B cell (primary cell): ENCODE measurements around the gene ICAM5. TPM values are rescaled to one million over a fixed set of nuclear protein-coding genes. Genes with fewer than 3 reads are reported as not detected.
A peak's percentile ranks its signal among the peaks of the same experiment; 100 is the strongest.

Experiments
- ATAC-seq: fragments of 200-7000 bp; cut with Tn5 transposase; one replicate; pipeline ENCODE4 v1.10.0; 2021; ENCODE audit warnings: low read depth, mild to moderate bottlenecking, moderate number of reproducible peaks, moderate library complexity
- CTCF ChIA-PET: fragments of 350-600 bp; sonication (Branson Sonifier 250); formaldehyde crosslinking; loops from one replicate; lab custom pipeline; 2021; ENCODE audit warnings: antibody characterized with exemption, inconsistent platforms; lab: Charles Lee
- POLR2A ChIA-PET: fragments of 350-600 bp; sonication (Branson Sonifier 250); formaldehyde crosslinking; loops from one replicate; lab custom pipeline; 2021; ENCODE audit warnings: antibody characterized with exemption; lab: Charles Lee
- DNase-seq: peaks from one replicate; pipeline ENCODE4 v3.0.0; 2013
- H2AFZ ChIP-seq: 2 replicates; pipeline ENCODE4 v1.6.1; 2012; ENCODE audit warnings: mild to moderate bottlenecking, low read depth, low read length; ENCODE audit not compliant: insufficient read depth, poor library complexity, severe bottlenecking
- H3K27ac ChIP-seq, 2 donors: 1 replicate in 1 of 2; 2 replicates in 1 of 2; pipeline ENCODE4 v1.5.1; 2012 to 2013; ENCODE audit warnings: low read length in 2 of 2, mild to moderate bottlenecking in 2 of 2, moderate library complexity in 1 of 2
- H3K27me3 ChIP-seq, 4 experiments: fragments of 200-600 bp in 1 of 4; sonication (generic) in 1 of 4; replicated peaks in 1 of 4; 1 replicate in 2 of 4; 2 replicates in 2 of 4; pipeline versions ENCODE4 v1.6.1 to v1.7.0; 2013 to 2016; ENCODE audit warnings: low read length in 3 of 4, mild to moderate bottlenecking in 2 of 4, mixed read lengths in 1 of 4, moderate library complexity in 1 of 4; ENCODE audit not compliant: insufficient read depth in 4 of 4, control insufficient read depth in 3 of 4; ENCODE audit errors: control extremely low read depth in 1 of 4
- H3K36me3 ChIP-seq, 2 experiments: replicated peaks in 1 of 2; 1 replicate in 1 of 2; 2 replicates in 1 of 2; pipeline versions ENCODE4 v1.6.1 to v1.7.1; 2013; ENCODE audit warnings: low read length in 1 of 2; ENCODE audit not compliant: insufficient read depth in 2 of 2, control insufficient read depth in 1 of 2; ENCODE audit errors: control extremely low read depth in 1 of 2, extremely low read depth in 1 of 2
- H3K4me1 ChIP-seq, 2 donors: fragments of 200-600 bp in 1 of 2; sonication (generic) in 1 of 2; 1 replicate in 1 of 2; 2 replicates in 1 of 2; pipeline versions ENCODE4 v1.5.1 to v1.6.1; 2013 to 2017; ENCODE audit warnings: low read length in 2 of 2; ENCODE audit not compliant: control insufficient read depth in 2 of 2, insufficient read depth in 2 of 2
- H3K4me2 ChIP-seq: replicated peaks from 2 replicates; pipeline ENCODE3; 2012; ENCODE audit warnings: mild to moderate bottlenecking, low read depth, low read length; ENCODE audit not compliant: poor library complexity, severe bottlenecking
- H3K4me3 ChIP-seq, 5 experiments: fragments of 200-600 bp in 1 of 5; sonication (generic) in 1 of 5; 1 replicate in 3 of 5; 2 replicates in 2 of 5; pipeline versions ENCODE4 v1.5.1 to v1.7.0; 2011 to 2016; ENCODE audit warnings: low read length in 4 of 5, mild to moderate bottlenecking in 4 of 5, low read depth in 2 of 5, control low read depth in 1 of 5, moderate library complexity in 1 of 5; ENCODE audit not compliant: insufficient read depth in 1 of 5; ENCODE audit errors: control extremely low read depth in 1 of 5, extremely low read depth in 1 of 5
- H3K79me2 ChIP-seq: fragments of 200-600 bp; sonication (generic); one replicate; pipeline ENCODE4 v1.6.0; 2016; ENCODE audit warnings: low read length; ENCODE audit not compliant: control insufficient read depth, insufficient read depth
- H3K9ac ChIP-seq: fragments of 200-600 bp; sonication (generic); 2 replicates; pipeline ENCODE4 v1.6.1; 2017; ENCODE audit warnings: mild to moderate bottlenecking, low read length, moderate library complexity
- H3K9me3 ChIP-seq, 3 donors: one replicate each; pipeline versions ENCODE4 v1.6.1 to v1.7.1; 2013; ENCODE audit warnings: low read length in 2 of 3; ENCODE audit not compliant: control insufficient read depth in 2 of 3, insufficient read depth in 1 of 3; ENCODE audit errors: control extremely low read depth in 1 of 3
- H4K20me1 ChIP-seq: 2 replicates; pipeline ENCODE4 v1.6.0; 2012; ENCODE audit warnings: mild to moderate bottlenecking, low read length; ENCODE audit not compliant: insufficient read depth, control insufficient read depth, poor library complexity, severe bottlenecking
- H3K27ac Mint-ChIP-seq: one replicate; pipeline ENCODE4 v1.8.0; 2021; ENCODE audit warnings: mixed read lengths
- H3K27me3 Mint-ChIP-seq: one replicate; pipeline ENCODE4 v1.8.0; 2021; ENCODE audit warnings: mixed read lengths
- H3K4me1 Mint-ChIP-seq: one replicate; pipeline ENCODE4 v1.8.0; 2021; ENCODE audit warnings: mixed read lengths
- H3K4me3 Mint-ChIP-seq: one replicate; pipeline ENCODE4 v1.8.0; 2021; ENCODE audit warnings: mixed read lengths
- H3K9me3 Mint-ChIP-seq: one replicate; pipeline ENCODE4 v1.8.0; 2022; ENCODE audit warnings: mixed read lengths; ENCODE audit not compliant: insufficient read depth
- CTCF ChIP-seq: fragments of 200-600 bp; IDR thresholded peaks from one replicate; pipeline ENCODE4 v1.8.0; 2022; ENCODE audit warnings: antibody characterized with exemption, mild to moderate bottlenecking
- EZH2 ChIP-seq: IDR thresholded peaks from 2 replicates; pipeline ENCODE4 v1.6.1; 2012; ENCODE audit warnings: borderline replicate concordance, low read depth, mild to moderate bottlenecking, moderate library complexity, low read length; ENCODE audit not compliant: insufficient read depth, poor library complexity, severe bottlenecking
- WGBS: methylation state at CpG from one replicate; pipeline ENCODE4 v1.1.5; 2013; ENCODE audit warnings: missing lambda C conversion rate; ENCODE audit not compliant: insufficient coverage; 5-methylcytosine and 5-hydroxymethylcytosine counted together
- intact Hi-C: fragments of 100-400 bp; cut with micrococcal nuclease; formaldehyde crosslinking; loops from one replicate; pipeline ENCODE4 v1.10.0; 2022
- polyA plus RNA-seq: library from polyadenylated mRNA; depleted of rRNA; stranded (reverse); fragments of >200 nt; gene quantifications from 2 replicates; pipeline ENCODE4 v1.2.3, GENCODE V29; 2012
- total RNA-seq, 2 donors: library from RNA; stranded (reverse); fragments of 120-200 nt in 1 of 2; gene quantifications; 1 replicate in 1 of 2; 2 replicates in 1 of 2; pipeline versions ENCODE4 v1.2.3 to v1.2.4, GENCODE V29; 2013 to 2022

The ICAM5 gene
- total and polyA plus RNA-seq, 2 donors (not counting 1 experiment from before 2014, with no cell fraction given): 0.54 TPM; not detected in 1

- DNase-seq (peak; percentile 92), ATAC-seq (peak; percentile 39)
- WGBS: under 1% methylated on average over 49 of the region's 51 CpGs
- peak within 1 kb of the TSS; percentile 90 to 97 for H3K27ac ChIP-seq
- H3K9me3 ChIP-seq: no peaks in the 10 kb centered on the region
- no peaks in the 10 kb centered on the region for H4K20me1 ChIP-seq
- peak within 1 kb of the TSS; percentile 12 for H2AFZ ChIP-seq
- H3K4me1 ChIP-seq: peaks cover 13 to 35% of the 10 kb centered on the region in 2 donors
- H3K27ac Mint-ChIP-seq: peak within 1 kb of the TSS; percentile 94
- H3K27me3 Mint-ChIP-seq: no peaks in the 10 kb centered on the region
- no peaks in the 10 kb centered on the region for H3K9me3 Mint-ChIP-seq
- intact Hi-C loops: loop anchor here (1.0 to 2.0 kb wide), 6 partner anchors 16 to 110 kb away; partner anchors contain the start of genes FDX2, ICAM4, RAVER1 and TYK2
- CTCF ChIA-PET: interaction anchor here (0.6 to 9.2 kb wide), 30 partner anchors 9 to 371 kb away, joined by 3 to 570 read pairs (median 4); partner anchors contain the start of genes CDC37, ICAM4, ICAM5 and KRI1
- TF ChIP-seq CTCF (no peak), EZH2 (no peak)
- H3K4me3 ChIP-seq: peak within 1 kb of the TSS; percentile 41 to 72 (median 56)
- H3K79me2 ChIP-seq: peaks cover 3% of the 10 kb centered on the region
- H3K4me2 ChIP-seq: peak within 1 kb of the TSS; percentile 84
- H3K4me1 Mint-ChIP-seq: peaks cover 35% of the 10 kb centered on the region
- peaks cover 0 to 5% of the 10 kb centered on the region in 2 experiments for H3K36me3 ChIP-seq
- POLR2A ChIA-PET: interaction anchor here (0.6 to 3.5 kb wide), 14 partner anchors 9 to 373 kb away, joined by 3 to 32 read pairs (median 4); partner anchors contain the start of genes ICAM4, ICAM5, RAVER1 and TYK2
- H3K27me3 ChIP-seq: no peaks in the 10 kb centered on the region
- peak within 1 kb of the TSS; percentile 74 for H3K9ac ChIP-seq
- H3K4me3 Mint-ChIP-seq: peak within 1 kb of the TSS; percentile 88
Observed at GRCh38 chr19:10270616-10271394, 18.9 kb upstream of the ICAM5 start, which contains the start of gene ICAM1. ICAM1 (plus strand) TSS chr19:10271120; CDS start chr19:10271160, 40 bp downstream.
